ENCODE results near the gene C2orf76.
"Not testable (repeated sequence)": the region's sequence is repeated elsewhere in the genome, so short reads cannot be mapped to it uniquely, and the experiment has no call there.

The C2orf76 gene

GRCh38 chr2:119366649-119367471 lies at the start of gene C2orf76, which contains the start of gene DBI:
TSS of gene C2orf76 (minus strand) at chr2:119366834. CDS start at chr2:119339959, 26,875 bp downstream.
TSS of gene DBI (plus strand) at chr2:119366977. CDS start at chr2:119367052, 75 bp downstream.
- DNase-seq (ENCODE audit: low read depth in 1 of 2, low spot score in 1 of 2): peak; percentile 80 to 87

GRCh38 chr2:119415630-119416029 lies 49.0 kb upstream of the C2orf76 start:
- DNase-seq (ENCODE audit: low read depth in 1 of 2, low spot score in 1 of 2): no peak

GRCh38 chr2:119414894-119415293 lies 48.3 kb upstream of the C2orf76 start:
- no peak for DNase-seq (ENCODE audit: low read depth in 1 of 2, low spot score in 1 of 2)

- DNase-seq (ENCODE audit: low read depth in 1 of 2, low spot score in 1 of 2): no peak
Measured at GRCh38 chr2:119409506-119409905, 42.9 kb upstream of the C2orf76 start.

- no peak for DNase-seq (ENCODE audit: low read depth in 1 of 2, low spot score in 1 of 2)
Measured at GRCh38 chr2:119408221-119408619, 41.6 kb upstream of the C2orf76 start.

- no peak for DNase-seq (ENCODE audit: low read depth in 1 of 2, low spot score in 1 of 2)
Measured at GRCh38 chr2:119407430-119408220, 41.0 kb upstream of the C2orf76 start.

- no peak for DNase-seq (ENCODE audit: low read depth in 1 of 2, low spot score in 1 of 2)
Measured at GRCh38 chr2:119405151-119405550, 38.5 kb upstream of the C2orf76 start.

- not testable (repeated sequence) for DNase-seq (ENCODE audit: low read depth in 1 of 2, low spot score in 1 of 2)
Measured at GRCh38 chr2:119403618-119404017, 37.0 kb upstream of the C2orf76 start.

- DNase-seq (ENCODE audit: low read depth in 1 of 2, low spot score in 1 of 2): no peak
Measured at GRCh38 chr2:119402645-119403560, 36.3 kb upstream of the C2orf76 start.

- no peak for DNase-seq (ENCODE audit: low read depth in 1 of 2, low spot score in 1 of 2)
Measured at GRCh38 chr2:119402106-119402505, 35.5 kb upstream of the C2orf76 start.

GRCh38 chr2:119397196-119397595 lies 30.6 kb upstream of the C2orf76 start:
- no peak for DNase-seq (ENCODE audit: low read depth in 1 of 2, low spot score in 1 of 2)

GRCh38 chr2:119393971-119394748 lies 27.5 kb upstream of the C2orf76 start:
- DNase-seq (ENCODE audit: low read depth in 1 of 2, low spot score in 1 of 2): no peak

- DNase-seq (ENCODE audit: low read depth in 1 of 2, low spot score in 1 of 2): no peak
Measured at GRCh38 chr2:119389615-119390306, 23.1 kb upstream of the C2orf76 start.

GRCh38 chr2:119387381-119388129 lies 20.9 kb upstream of the C2orf76 start:
- DNase-seq (ENCODE audit: low read depth in 1 of 2, low spot score in 1 of 2): no peak

GRCh38 chr2:119385466-119385865 lies 18.8 kb upstream of the C2orf76 start:
- no peak for DNase-seq (ENCODE audit: low read depth in 1 of 2, low spot score in 1 of 2)

GRCh38 chr2:119384971-119385370 lies 18.3 kb upstream of the C2orf76 start:
- DNase-seq (ENCODE audit: low read depth in 1 of 2, low spot score in 1 of 2): no peak

GRCh38 chr2:119383410-119384140 lies 16.9 kb upstream of the C2orf76 start:
- no peak for DNase-seq (ENCODE audit: low read depth in 1 of 2, low spot score in 1 of 2)

GRCh38 chr2:119378566-119378965 lies 11.9 kb upstream of the C2orf76 start:
- DNase-seq (ENCODE audit: low read depth in 1 of 2, low spot score in 1 of 2): no peak
